ENCODE data around the gene NUP153.

NUP153 gene

GRCh38 chr6:17656092-17656491, 50.6 kb downstream of the NUP153 start:
- no peak for DNase-seq

- DNase-seq: no peak
Measured at GRCh38 chr6:17653198-17653882, 53.4 kb downstream of the NUP153 start.

GRCh38 chr6:17650656-17651309, 55.9 kb downstream of the NUP153 start:
- DNase-seq: no peak

- DNase-seq: no peak
Measured at GRCh38 chr6:17648745-17649144, 58.0 kb downstream of the NUP153 start.

GRCh38 chr6:17640477-17640917, 66.2 kb downstream of the NUP153 start:
- DNase-seq: no peak

GRCh38 chr6:17638212-17638715, 68.5 kb downstream of the NUP153 start:
- DNase-seq: no peak

GRCh38 chr6:17635568-17635967, 71.2 kb downstream of the NUP153 start:
- DNase-seq: no peak

GRCh38 chr6:17633465-17634188, 73.1 kb downstream of the NUP153 start:
- no peak for DNase-seq

- no peak for DNase-seq
Measured at GRCh38 chr6:17632934-17633333, 73.8 kb downstream of the NUP153 start.

- no peak for DNase-seq
Measured at GRCh38 chr6:17630511-17631073, 76.1 kb downstream of the NUP153 start.

GRCh38 chr6:17629824-17630510, 76.8 kb downstream of the NUP153 start:
- no peak for DNase-seq

GRCh38 chr6:17628873-17629272, 77.9 kb downstream of the NUP153 start:
- no peak for DNase-seq

GRCh38 chr6:17624396-17624795, 82.3 kb downstream of the NUP153 start:
- DNase-seq: no peak

- no peak for DNase-seq
Measured at GRCh38 chr6:17622144-17622543, 84.6 kb downstream of the NUP153 start.

GRCh38 chr6:17621003-17621402, 85.7 kb downstream of the NUP153 start:
- DNase-seq: no peak

GRCh38 chr6:17615794-17616193, 90.9 kb downstream of the NUP153 start:
- no peak for DNase-seq

GRCh38 chr6:17612048-17612447, 94.7 kb downstream of the NUP153 start:
- DNase-seq: no peak

- no peak for DNase-seq
Measured at GRCh38 chr6:17610835-17611234, 95.9 kb downstream of the NUP153 start.

GRCh38 chr6:17606606-17607005, 100.1 kb downstream of the NUP153 start:
- no peak for DNase-seq

- no peak for DNase-seq
Measured at GRCh38 chr6:17602888-17603287, 103.8 kb downstream of the NUP153 start.

GRCh38 chr6:17601386-17601703, 105.4 kb downstream of the NUP153 start:
- no peak for DNase-seq

- DNase-seq: peak; percentile 41
Measured at GRCh38 chr6:17600527-17601385, 106.0 kb downstream of the NUP153 start.

Data from COR-L47 (cell line).